Brain microvascular endothelial cell (primary cell): ENCODE data around the gene LRRC8A.
A peak's percentile ranks its signal among the peaks of the same experiment; 100 is the strongest.

ENCODE experiments used
- DNase-seq: peaks from one replicate; pipeline ENCODE4 v3.0.0-alpha.2; 2020
- H3K27ac ChIP-seq: fragments of 250-450 bp; sonication (Bioruptor Pico); 2 replicates; pipeline ENCODE4 v1.5.1; 2020; ENCODE audit warnings: mild to moderate bottlenecking, moderate library complexity
- H3K27me3 ChIP-seq: fragments of 250-450 bp; sonication (Bioruptor Pico); replicated peaks from 2 replicates; pipeline ENCODE4 v1.5.1; 2020; ENCODE audit warnings: mild to moderate bottlenecking
- H3K36me3 ChIP-seq: fragments of 250-450 bp; sonication (Bioruptor Pico); replicated peaks from 2 replicates; pipeline ENCODE4 v1.5.1; 2020; ENCODE audit warnings: mild to moderate bottlenecking
- H3K4me3 ChIP-seq: 2 replicates; pipeline ENCODE4 v1.5.1; 2011; ENCODE audit warnings: low read depth, mild to moderate bottlenecking, control low read depth, low read length, moderate library complexity
- CTCF ChIP-seq: IDR thresholded peaks from 2 replicates; pipeline ENCODE4 v1.5.1; 2011; ENCODE audit warnings: low read depth, mild to moderate bottlenecking, moderate library complexity, low read length, control low read depth, inconsistent platforms; ENCODE audit errors: missing control alignments
- in situ Hi-C: cut with HindIII; loops from 2 replicates; pipeline ENCODE4 v1.10.0; 2017; ENCODE audit warnings: low sequenced_read_pairs, low pct_ligation_motif_present

The LRRC8A gene

GRCh38 chr9:128902351-128903078 lies 20.6 kb downstream of the LRRC8A start:
- Histone ChIP-seq H3K36me3 (peaks cover 14% of the 10 kb centered on the region), H3K27ac (no peak overlapping the region), H3K4me3 (no peak overlapping the region), H3K27me3 (no peaks in the 10 kb centered on the region)
- TF ChIP-seq CTCF: no peak
- DNase-seq: no peak
- in situ Hi-C loops: no loop called here

GRCh38 chr9:128903079-128903461 lies 21.1 kb downstream of the LRRC8A start:
- TF ChIP-seq CTCF: no peak
- Histone ChIP-seq H3K36me3 (peaks cover 19% of the 10 kb centered on the region), H3K27ac (no peak overlapping the region), H3K4me3 (no peak overlapping the region), H3K27me3 (no peaks in the 10 kb centered on the region)
- DNase-seq: no peak
- in situ Hi-C loops: no loop called here

GRCh38 chr9:128903871-128904620 lies 22.1 kb downstream of the LRRC8A start:
- no peak for TF ChIP-seq CTCF
- peak; percentile 56 for DNase-seq
- no peak overlapping the region for H3K4me3 ChIP-seq
- in situ Hi-C loops: no loop called here
- H3K36me3 ChIP-seq: peaks cover 23% of the 10 kb centered on the region
- peak overlapping the region; percentile 73 for H3K27ac ChIP-seq
- no peaks in the 10 kb centered on the region for H3K27me3 ChIP-seq

GRCh38 chr9:128905964-128906363 lies 24.0 kb downstream of the LRRC8A start:
- in situ Hi-C loops: no loop called here
- no peaks in the 10 kb centered on the region for H3K27me3 ChIP-seq
- peaks cover 36% of the 10 kb centered on the region for H3K36me3 ChIP-seq
- no peak for TF ChIP-seq CTCF
- DNase-seq: no peak
- H3K4me3 ChIP-seq: no peak overlapping the region
- H3K27ac ChIP-seq: no peak overlapping the region

GRCh38 chr9:128906741-128907140 lies 24.8 kb downstream of the LRRC8A start:
- TF ChIP-seq CTCF: no peak
- Histone ChIP-seq H3K27me3 (no peaks in the 10 kb centered on the region), H3K27ac (no peak overlapping the region), H3K4me3 (no peak overlapping the region), H3K36me3 (peaks cover 39% of the 10 kb centered on the region)
- in situ Hi-C loops: no loop called here
- DNase-seq: no peak

- peaks cover 42% of the 10 kb centered on the region for H3K36me3 ChIP-seq
These were observed 26.4 kb downstream of the LRRC8A start for GRCh38 chr9:128908372-128908771.

More at GRCh38 chr9:128908372-128908771, 26.4 kb downstream of the LRRC8A start:
- Histone ChIP-seq H3K4me3 (no peak overlapping the region), H3K27me3 (no peaks in the 10 kb centered on the region), H3K27ac (no peak overlapping the region)
- no peak for DNase-seq
- in situ Hi-C loops: no loop called here
- no peak for TF ChIP-seq CTCF
